Heart right ventricle (tissue), 16 donors: ENCODE measurements around the gene EMP3. TPM values are rescaled to one million over a fixed set of nuclear protein-coding genes. Genes with fewer than 3 reads are reported as not detected.

Source experiments
- ATAC-seq, 8 donors: fragments of 200-7000 bp; cut with Tn5 transposase; one replicate each; pipeline ENCODE4 v1.9.1; 2020; ENCODE audit warnings: mild to moderate bottlenecking in 8 of 8, moderate library complexity in 8 of 8, moderate number of reproducible peaks in 1 of 8
- DNase-seq, 2 donors: peaks; one replicate each; pipeline ENCODE4 v3.0.0-alpha.2; 2020
- H3K27ac ChIP-seq, 10 donors: fragments of 200-600 bp; sonication (generic) in 2 of 10; one replicate each; pipeline versions ENCODE4 v1.5.0 to v1.8.0; 2020 to 2022; ENCODE audit warnings: mild to moderate bottlenecking in 3 of 10
- H3K27me3 ChIP-seq, 7 donors: fragments of 200-600 bp; one replicate each; pipeline ENCODE4 v1.8.0; 2021 to 2022; ENCODE audit warnings: mild to moderate bottlenecking in 2 of 7
- H3K36me3 ChIP-seq, 9 donors: fragments of 200-600 bp; sonication (generic) in 1 of 9; one replicate each; pipeline versions ENCODE4 v1.5.0 to v1.8.0; 2020 to 2022; ENCODE audit warnings: mild to moderate bottlenecking in 2 of 9
- H3K4me1 ChIP-seq, 9 donors: fragments of 200-600 bp; sonication (generic) in 1 of 9; one replicate each; pipeline versions ENCODE4 v1.5.0 to v1.8.0; 2020 to 2022; ENCODE audit warnings: mild to moderate bottlenecking in 4 of 9
- H3K4me3 ChIP-seq, 10 donors: fragments of 200-600 bp; sonication (generic) in 2 of 10; one replicate each; pipeline versions ENCODE4 v1.5.0 to v1.8.0; 2020 to 2022; ENCODE audit warnings: mild to moderate bottlenecking in 7 of 10, moderate library complexity in 2 of 10
- H3K9me3 ChIP-seq, 11 donors: fragments of 200-600 bp in 10 of 11; sonication (generic) in 2 of 11; one replicate each; pipeline versions ENCODE4 v1.5.0 to v1.8.0; 2013 to 2022; ENCODE audit warnings: mild to moderate bottlenecking in 2 of 11, control low read depth in 1 of 11, moderate library complexity in 1 of 11
- WGBS, 2 donors: extraction: QIAGEN DNeasy Blood & Tissue Kit; methylation state at CpG; one replicate each; pipeline ENCODE4 v1.1.7; 2013; ENCODE audit warnings: inconsistent platforms in 1 of 2; 5-methylcytosine and 5-hydroxymethylcytosine counted together
- intact Hi-C, 10 donors: fragments of 100-400 bp; cut with DNase I; formaldehyde crosslinking; loops; one replicate each; pipeline versions ENCODE4 v1.11.1 to v1.14.2; 2022
- polyA plus RNA-seq, 2 donors: library from polyadenylated mRNA; stranded (reverse); fragments of 200-250 nt; gene quantifications; one replicate each; pipeline ENCODE4 v1.2.3, GENCODE V29; 2013
- total RNA-seq, 10 donors: library from RNA; stranded (reverse); fragmentation: NEBNext Ultra II Directional in 3 of 10; extraction: Animal tissue kit (Norgen Biotek cat#: 25700) in 3 of 10; gene quantifications; one replicate each; pipeline versions ENCODE4 v1.2.1 to v1.2.4, GENCODE V29; 2021 to 2023
- TF ChIP-seq, protein P1 (sequence below), 9 donors: fragments of 200-600 bp; sonication (generic) in 2 of 9; IDR thresholded peaks; one replicate each; pipeline versions ENCODE4 v1.5.0 to v1.8.0; 2021 to 2022; ENCODE audit warnings: antibody characterized with exemption in 9 of 9, mild to moderate bottlenecking in 5 of 9, moderate library complexity in 1 of 9
- donor health status: Arrhythmogenic right ventricular cardiomyopathy.
- donor health status: ischemic (EF 13 %, LVEDD 7.1; RV severe dilation, severe dysfunction).
- donor health status: healthy with polysubstance abuse.
- donor health status: DM: no; HTN: yes; CAD: no.
- donor health status: DM: no; HTN: no; CAD: no.
- donor health status: ischemic (EF 25% LVEDD 6.9; RV normal size, moderate dysfunction).
- donor health status: ischemic (EF 25% LVEDD 5.7; RV mildly dilated, moderate dysfunction).
- donor health status: healthy.
- donor health status: DM: yes; HTN: yes; CAD: no.
- donor health status: Ischemic cardiomyopathy.
- donor health status: ischemic (EF 35%, LVEDD 5.7; RV mildly dilated, moderate dysfunction).
- donor health status: nonischemic (EF 11% LVEDD 7.7; RV severe dilation, severe dysfunction).
- donor health status: DM: yes; HTN: yes; CAD: no.
- donor health status: PGD.
- donor health status: ischemic (EF 29% LVEDD 5.4; RV normal size, mild dysfunction).
- donor health status: nonischemic (EF 23%, LVEDD 6.1; RV moderate dilation, normal function).

The EMP3 gene
- total and polyA plus RNA-seq, 12 donors: 18.8 to 124 (median 38.5) TPM

DNA sequence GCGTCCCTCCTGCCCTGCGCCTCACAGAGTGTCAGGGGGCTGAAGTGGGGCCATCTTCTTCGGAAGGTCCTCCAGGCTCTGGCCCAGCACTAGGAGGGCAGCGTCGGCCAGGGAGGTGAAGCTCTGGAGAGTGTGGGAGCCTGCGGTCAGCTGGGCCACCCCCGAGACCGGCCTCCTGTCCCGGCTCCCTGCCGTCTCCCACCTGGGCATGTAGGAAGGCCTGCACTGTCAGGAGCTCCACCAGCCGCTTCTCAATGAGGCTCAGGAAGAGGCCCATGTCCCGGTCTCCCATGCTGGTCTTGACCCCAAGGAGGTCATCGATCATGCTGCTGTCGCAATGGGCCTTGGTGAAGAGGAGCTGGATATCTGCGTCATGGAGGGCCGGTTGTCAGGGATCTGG lies 27.4 kb upstream of the EMP3 start:
- DNase-seq (no peak), ATAC-seq (no peak)
- TF ChIP-seq, protein P1, sequence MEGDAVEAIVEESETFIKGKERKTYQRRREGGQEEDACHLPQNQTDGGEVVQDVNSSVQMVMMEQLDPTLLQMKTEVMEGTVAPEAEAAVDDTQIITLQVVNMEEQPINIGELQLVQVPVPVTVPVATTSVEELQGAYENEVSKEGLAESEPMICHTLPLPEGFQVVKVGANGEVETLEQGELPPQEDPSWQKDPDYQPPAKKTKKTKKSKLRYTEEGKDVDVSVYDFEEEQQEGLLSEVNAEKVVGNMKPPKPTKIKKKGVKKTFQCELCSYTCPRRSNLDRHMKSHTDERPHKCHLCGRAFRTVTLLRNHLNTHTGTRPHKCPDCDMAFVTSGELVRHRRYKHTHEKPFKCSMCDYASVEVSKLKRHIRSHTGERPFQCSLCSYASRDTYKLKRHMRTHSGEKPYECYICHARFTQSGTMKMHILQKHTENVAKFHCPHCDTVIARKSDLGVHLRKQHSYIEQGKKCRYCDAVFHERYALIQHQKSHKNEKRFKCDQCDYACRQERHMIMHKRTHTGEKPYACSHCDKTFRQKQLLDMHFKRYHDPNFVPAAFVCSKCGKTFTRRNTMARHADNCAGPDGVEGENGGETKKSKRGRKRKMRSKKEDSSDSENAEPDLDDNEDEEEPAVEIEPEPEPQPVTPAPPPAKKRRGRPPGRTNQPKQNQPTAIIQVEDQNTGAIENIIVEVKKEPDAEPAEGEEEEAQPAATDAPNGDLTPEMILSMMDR (IDR thresholded peaks at IDR 0.05): no peak
- 92 to 93% methylated on average over 16 of the region's 16 CpGs for WGBS, 2 donors
- intact Hi-C loops: no loop called here
- no peaks in the 10 kb centered on the region for H3K9me3 ChIP-seq
- H3K4me1 ChIP-seq: no peaks in the 10 kb centered on the region
- no peak overlapping the region for H3K27ac ChIP-seq
- no peak overlapping the region for H3K4me3 ChIP-seq
- peaks cover 0 to 6% (median 0%) of the 10 kb centered on the region in 7 donors for H3K27me3 ChIP-seq
- no peaks in the 10 kb centered on the region for H3K36me3 ChIP-seq

DNA sequence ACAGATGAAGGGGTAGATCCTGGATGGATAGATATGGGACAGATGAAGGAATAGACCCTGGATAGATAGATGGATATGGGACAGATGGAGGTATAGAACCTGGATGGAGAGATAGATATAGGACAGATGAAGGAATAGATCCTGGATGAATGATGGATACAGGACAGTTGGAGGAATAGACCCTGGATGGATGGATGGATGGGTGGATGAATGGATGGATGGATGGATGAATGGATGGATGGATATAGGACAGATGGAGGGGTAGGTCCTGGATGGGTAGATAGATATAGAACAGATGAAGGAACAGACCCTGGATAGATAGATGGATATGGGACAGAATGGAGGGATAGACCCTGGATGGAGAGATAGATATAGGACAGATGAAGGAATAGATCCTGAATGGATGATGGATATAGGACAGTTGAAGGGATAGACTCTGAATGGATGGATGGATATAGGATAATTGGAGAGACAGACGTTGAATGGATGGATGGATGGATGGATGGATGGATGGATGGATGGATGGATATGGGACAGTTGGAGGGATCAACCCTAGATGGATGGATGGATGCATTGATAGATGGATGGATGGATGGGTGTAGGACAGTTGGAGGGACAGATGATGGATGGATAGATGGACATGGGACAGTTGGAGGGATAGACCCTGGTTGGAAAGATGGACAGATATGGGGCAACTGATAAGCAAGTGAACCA lies 23.3 kb upstream of the EMP3 start:
- Histone ChIP-seq H3K4me1 (no peaks in the 10 kb centered on the region), H3K27ac (no peak overlapping the region), H3K9me3 (no peaks in the 10 kb centered on the region), H3K36me3 (no peaks in the 10 kb centered on the region), H3K27me3 (peaks cover 0 to 3% (median 0%) of the 10 kb centered on the region in 7 donors), H3K4me3 (no peak overlapping the region)
- ATAC-seq: no peak
- WGBS, 2 donors: 96 to 97% methylated on average over 1 of the region's 1 CpG
- DNase-seq: no peak
- TF ChIP-seq, protein P1 (IDR thresholded peaks at IDR 0.05): no peak
- intact Hi-C loops: no loop called here

DNA sequence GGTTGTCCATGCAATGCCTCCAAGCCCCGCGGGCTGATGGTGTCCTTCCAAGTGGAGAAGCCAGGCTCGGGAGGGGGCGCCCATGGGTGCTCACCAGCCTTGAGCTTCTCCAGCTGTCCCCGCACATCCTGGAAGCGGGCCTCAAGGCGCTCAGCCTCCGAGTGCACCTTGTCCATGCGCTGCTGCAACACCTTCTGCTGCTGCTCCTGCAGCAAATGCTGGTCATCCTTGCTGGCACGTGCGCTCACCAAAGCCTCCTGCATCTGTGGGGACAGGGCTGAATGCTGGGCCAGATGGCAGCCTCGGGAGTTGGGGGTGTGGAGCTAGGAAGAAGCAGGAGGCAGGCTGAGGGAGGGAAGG lies 22.8 kb upstream of the EMP3 start:
- WGBS, 2 donors: 90 to 94% methylated on average over 12 of the region's 12 CpGs

DNA sequence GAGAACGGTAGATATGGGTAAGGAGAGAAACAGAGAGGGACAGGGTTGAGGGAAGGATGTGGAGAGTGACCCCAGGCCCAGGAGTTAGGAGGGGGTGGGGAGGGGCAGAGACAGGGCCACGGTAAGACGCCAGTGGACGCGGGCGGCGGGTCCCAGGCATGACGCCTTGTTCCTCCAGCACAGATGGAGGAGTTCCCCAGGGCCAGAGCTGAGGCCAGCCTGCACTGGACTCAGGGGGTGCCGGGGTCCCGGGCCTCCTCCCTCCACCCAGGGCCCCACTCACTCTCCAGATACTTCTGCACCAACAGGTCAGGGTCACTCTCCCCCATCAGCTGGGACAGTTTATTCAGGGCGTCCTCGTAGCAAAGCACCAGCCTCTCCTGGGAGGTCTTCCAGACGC lies 22.0 kb upstream of the EMP3 start:
- TF ChIP-seq, protein P1 (IDR thresholded peaks at IDR 0.05): no peak
- Histone ChIP-seq H3K4me1 (peaks cover 0 to 2% (median 0%) of the 10 kb centered on the region in 9 donors), H3K27me3 (peaks cover 0 to 3% (median 0%) of the 10 kb centered on the region in 7 donors), H3K27ac (no peak overlapping the region), H3K36me3 (no peaks in the 10 kb centered on the region), H3K4me3 (no peak overlapping the region), H3K9me3 (no peaks in the 10 kb centered on the region)
- WGBS, 2 donors: 89 to 90% methylated on average over 13 of the region's 13 CpGs
- DNase-seq: no peak
- intact Hi-C loops: no loop called here
- no peak for ATAC-seq

More for the DNA sequence above, 22.8 kb upstream of the EMP3 start:
- peaks cover 0 to 3% (median 0%) of the 10 kb centered on the region in 7 donors for H3K27me3 ChIP-seq
- ATAC-seq (no peak), DNase-seq (no peak)
- H3K36me3 ChIP-seq: no peaks in the 10 kb centered on the region
- no peak overlapping the region for H3K4me3 ChIP-seq
- no peak overlapping the region for H3K27ac ChIP-seq
- no peaks in the 10 kb centered on the region for H3K4me1 ChIP-seq
- TF ChIP-seq, protein P1 (IDR thresholded peaks at IDR 0.05): no peak
- intact Hi-C loops: no loop called here
- H3K9me3 ChIP-seq: no peaks in the 10 kb centered on the region
